SU-DHL-6 (cell line): ENCODE results near the gene MUTYH.

Experiments
- EZH2phosphoT487 ChIP-seq: fragments of 200-600 bp; sonication (generic), shearing (Covaris generic); conservative IDR thresholded peaks from 2 replicates; pipeline ENCODE4 v1.6.1; 2018; ENCODE audit warnings: mild to moderate bottlenecking, antibody characterized with exemption, low read length, moderate library complexity, mixed read lengths
- TF ChIP-seq, protein P1 (sequence below): fragments of 200-600 bp; sonication (generic); IDR thresholded peaks from one replicate; pipeline ENCODE4 v1.5.1; 2017; ENCODE audit warnings: antibody characterized with exemption, mild to moderate bottlenecking, low read length, moderate library complexity; ENCODE audit not compliant: insufficient read depth, poor library complexity, severe bottlenecking

DNA sequence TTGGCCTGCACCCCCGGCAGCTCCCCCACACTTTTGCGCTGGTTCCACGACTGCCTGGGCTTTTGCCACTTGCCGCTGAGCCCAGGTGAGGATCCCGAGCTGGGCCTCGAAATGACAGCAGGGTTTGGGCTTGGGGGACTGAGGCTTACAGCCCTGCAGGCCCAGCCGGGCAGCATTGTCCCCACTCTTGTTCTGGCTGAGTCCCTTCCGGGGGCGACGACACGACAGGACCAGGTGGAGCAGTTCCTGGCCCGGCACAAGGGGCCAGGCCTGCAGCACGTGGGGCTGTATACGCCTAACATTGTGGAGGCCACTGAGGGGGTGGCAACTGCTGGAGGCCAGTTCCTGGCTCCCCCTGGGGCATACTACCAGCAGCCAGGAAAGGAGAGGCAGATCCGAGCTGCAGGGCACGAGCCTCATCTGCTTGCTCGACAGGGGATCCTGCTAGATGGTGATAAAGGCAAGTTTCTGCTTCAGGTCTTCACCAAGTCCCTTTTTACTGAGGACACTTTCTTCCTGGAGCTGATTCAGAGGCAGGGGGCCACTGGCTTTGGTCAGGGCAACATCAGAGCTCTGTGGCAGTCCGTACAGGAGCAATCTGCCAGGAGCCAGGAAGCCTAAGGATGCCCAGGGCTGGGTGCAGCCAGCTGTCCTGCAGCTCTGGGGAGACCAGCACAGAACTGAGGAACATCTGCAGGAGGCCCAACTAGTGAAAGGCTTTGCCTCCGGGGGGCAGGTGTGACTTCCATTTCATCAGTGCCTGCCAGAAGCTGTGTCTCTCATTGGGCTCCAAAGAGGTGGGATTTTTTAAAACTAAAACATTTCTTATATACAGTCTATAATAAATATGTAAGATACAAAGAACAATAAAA lies 12.4 kb downstream of the MUTYH start:
- TF ChIP-seq, protein P1, sequence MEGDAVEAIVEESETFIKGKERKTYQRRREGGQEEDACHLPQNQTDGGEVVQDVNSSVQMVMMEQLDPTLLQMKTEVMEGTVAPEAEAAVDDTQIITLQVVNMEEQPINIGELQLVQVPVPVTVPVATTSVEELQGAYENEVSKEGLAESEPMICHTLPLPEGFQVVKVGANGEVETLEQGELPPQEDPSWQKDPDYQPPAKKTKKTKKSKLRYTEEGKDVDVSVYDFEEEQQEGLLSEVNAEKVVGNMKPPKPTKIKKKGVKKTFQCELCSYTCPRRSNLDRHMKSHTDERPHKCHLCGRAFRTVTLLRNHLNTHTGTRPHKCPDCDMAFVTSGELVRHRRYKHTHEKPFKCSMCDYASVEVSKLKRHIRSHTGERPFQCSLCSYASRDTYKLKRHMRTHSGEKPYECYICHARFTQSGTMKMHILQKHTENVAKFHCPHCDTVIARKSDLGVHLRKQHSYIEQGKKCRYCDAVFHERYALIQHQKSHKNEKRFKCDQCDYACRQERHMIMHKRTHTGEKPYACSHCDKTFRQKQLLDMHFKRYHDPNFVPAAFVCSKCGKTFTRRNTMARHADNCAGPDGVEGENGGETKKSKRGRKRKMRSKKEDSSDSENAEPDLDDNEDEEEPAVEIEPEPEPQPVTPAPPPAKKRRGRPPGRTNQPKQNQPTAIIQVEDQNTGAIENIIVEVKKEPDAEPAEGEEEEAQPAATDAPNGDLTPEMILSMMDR: no peak
- TF ChIP-seq EZH2phosphoT487: no peak
